Measurements from ENCODE around the gene REXO5. TPM values are rescaled to one million over a fixed set of nuclear protein-coding genes. Genes with fewer than 3 reads are reported as not detected.

Gene REXO5
- total and polyA plus RNA-seq, 2 of the 13 experiments (the other 11 are each of a cell fraction or from before 2014, with no cell fraction given), result 5.9 to 13.1 TPM

- TF ChIP-seq AHDC1 (CRISPR knock-in tag; IDR thresholded peaks at IDR 0.05; ENCODE audit: borderline replicate concordance) (no peak), PAX8 (CRISPR knock-in tag; IDR thresholded peaks at IDR 0.05; ENCODE audit: borderline replicate concordance) (no peak), ZFY (CRISPR knock-in tag; IDR thresholded peaks at IDR 0.05) (no peak; the same call in 1 of the 2 replicates), HOXA9 (CRISPR knock-in tag; IDR thresholded peaks at IDR 0.05; ENCODE audit: borderline replicate concordance) (no peak), ZIK1 (CRISPR knock-in tag; IDR thresholded peaks at IDR 0.05; ENCODE audit: borderline replicate concordance, low read depth) (no peak), ZNF7 (CRISPR knock-in tag; IDR thresholded peaks at IDR 0.05) (no peak), REPIN1 (CRISPR knock-in tag; IDR thresholded peaks at IDR 0.05; ENCODE audit: borderline replicate concordance, low read depth) (no peak), ZNF382 (CRISPR knock-in tag; IDR thresholded peaks at IDR 0.05; ENCODE audit: borderline replicate concordance) (no peak), SNAI1 (CRISPR knock-in tag; IDR thresholded peaks at IDR 0.05; ENCODE audit: borderline replicate concordance) (no peak), MXD3 (CRISPR knock-in tag; IDR thresholded peaks at IDR 0.05) (no peak), ARID3A (IDR thresholded peaks at IDR 0.05; ENCODE audit: low read depth, low read length) (no peak), SMC3 (IDR thresholded peaks at IDR 0.05; ENCODE audit: low read length) (peak; percentile 74), MED13 (CRISPR knock-in tag; IDR thresholded peaks at IDR 0.05) (no peak), NPAS2 (CRISPR knock-in tag; IDR thresholded peaks at IDR 0.05; ENCODE audit: borderline replicate concordance) (no peak), ZMYM4 (CRISPR knock-in tag; IDR thresholded peaks at IDR 0.05) (peak; percentile 46; the same call in 1 of the 2 replicates), SOX6 (IDR thresholded peaks at IDR 0.05) (no peak), SOX6 (CRISPR knock-in tag; IDR thresholded peaks at IDR 0.05) (no peak), HMGA1 (CRISPR knock-in tag; conservative IDR thresholded peaks at IDR 0.05) (no peak), ZNF619 (CRISPR knock-in tag; IDR thresholded peaks at IDR 0.05) (no peak), ZNF558 (CRISPR knock-in tag; IDR thresholded peaks at IDR 0.05; ENCODE audit: borderline replicate concordance) (0 out of 2 replicates have a peak, but pooled peaks have one; percentile 33), ZNF414 (CRISPR knock-in tag; IDR thresholded peaks at IDR 0.05) (no peak)
These were observed 31.5 kb upstream of the REXO5 start (continued) for GRCh38 chr16:20774703-20775362.

Data from HepG2 (cell line).